Stimulated activated CD4-positive, alpha-beta T cell treated with anti-CD3 and anti-CD28 coated beads, Interleukin-15, amount 100 ng/mL, for 1 hour (primary cell): ENCODE results near the gene TMTC1.

Experiments
- DNase-seq, 2 donors: peaks; one replicate each; pipeline ENCODE4 v3.0.0-alpha.2; 2020; ENCODE audit warnings: low read depth in 1 of 2, low spot score in 1 of 2

The TMTC1 gene

DNA sequence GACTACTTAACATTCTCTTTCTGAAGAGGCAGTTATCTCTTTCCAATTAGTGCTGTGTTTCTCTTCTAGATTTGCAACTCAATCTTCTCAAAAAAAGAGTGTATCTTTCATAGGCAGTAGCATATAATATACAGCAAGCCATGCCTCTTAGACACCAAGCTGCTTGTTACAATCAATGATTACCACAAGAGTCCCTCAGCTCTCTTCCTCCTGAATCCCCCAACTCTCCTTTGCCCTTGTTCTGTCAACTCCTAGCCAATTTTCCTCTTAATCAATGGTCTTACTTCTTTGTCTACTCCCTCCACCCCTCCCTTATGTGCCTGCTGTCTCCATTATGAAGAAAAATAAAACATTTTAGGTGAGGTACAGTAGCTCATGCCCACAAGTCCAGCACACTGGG lies 2.6 kb downstream of the TMTC1 start:
- DNase-seq: no peak

DNA sequence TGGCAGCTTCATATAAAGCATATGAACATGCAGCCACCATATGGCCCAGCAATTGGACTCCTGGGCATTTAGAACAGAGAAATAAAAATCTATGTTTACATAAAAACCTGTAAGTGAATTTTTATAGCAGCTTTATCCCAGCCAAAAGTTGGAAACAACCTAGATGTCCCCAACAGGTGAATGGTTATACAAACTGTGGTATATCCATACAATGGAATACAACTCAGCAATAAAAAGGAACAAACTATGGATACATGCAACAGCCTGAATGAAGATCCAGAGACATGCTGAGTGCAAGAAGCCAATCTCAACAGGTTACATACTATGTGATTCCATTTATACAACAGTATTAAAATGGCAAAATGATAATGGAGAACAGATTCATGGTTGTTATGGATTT lies 3.7 kb downstream of the TMTC1 start:
- no peak for DNase-seq

DNA sequence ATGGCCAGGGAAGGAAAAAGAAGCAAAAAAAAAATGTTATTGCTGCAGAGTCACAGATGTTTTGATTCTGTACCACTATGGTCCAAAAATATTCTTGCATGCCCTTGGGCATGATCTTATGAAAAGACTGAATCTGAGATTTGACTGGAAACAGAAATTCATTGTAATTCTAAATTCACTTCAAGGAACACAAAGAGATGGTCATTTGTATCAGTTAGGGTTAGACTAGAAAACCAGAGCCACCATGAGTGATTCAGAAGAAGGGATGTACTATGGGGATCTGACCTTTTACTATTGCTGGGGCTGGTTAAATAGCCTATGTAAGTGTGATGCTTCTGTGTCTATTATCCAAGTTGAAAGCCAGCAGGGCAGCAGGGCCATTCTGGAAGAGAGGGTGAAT lies 5.2 kb downstream of the TMTC1 start:
- DNase-seq: no peak

DNA sequence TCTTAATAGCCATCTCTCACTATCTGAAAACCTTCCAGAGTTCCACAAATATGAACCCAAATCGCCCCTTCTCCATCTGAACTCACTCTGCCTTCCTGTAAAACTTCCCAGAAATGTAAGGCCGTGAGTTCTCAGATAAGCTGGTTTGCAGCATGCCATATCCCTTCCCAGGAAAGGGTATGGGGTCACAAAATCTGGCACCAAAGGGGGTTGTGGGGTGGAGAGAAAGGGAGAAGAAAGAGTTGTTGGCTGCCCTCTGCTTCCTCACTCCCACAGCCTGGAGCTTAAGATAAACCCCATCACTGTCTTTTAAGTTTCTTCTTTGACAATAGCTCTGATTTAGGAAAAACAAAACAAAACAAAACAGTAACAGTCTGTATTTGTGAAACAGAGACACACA lies 10.7 kb downstream of the TMTC1 start:
- DNase-seq: no peak

DNA sequence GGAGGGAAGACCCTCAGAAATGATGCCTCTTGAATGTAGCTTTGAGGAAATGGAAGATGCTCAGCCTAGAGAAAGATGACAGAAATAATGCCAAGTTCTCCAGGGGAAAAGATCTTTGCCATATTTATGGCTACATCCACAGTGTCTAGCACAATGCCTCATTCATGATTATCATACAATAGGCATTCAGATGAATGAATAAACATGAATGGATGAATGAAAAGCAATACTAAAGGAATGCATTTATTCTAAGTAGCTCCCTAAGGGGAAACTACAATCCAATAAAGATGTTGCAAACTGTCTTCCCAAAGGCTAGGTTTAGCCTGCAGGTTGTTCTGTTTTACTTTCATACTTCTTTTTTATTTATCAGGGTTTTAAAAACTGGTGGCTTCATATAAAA lies 12.0 kb downstream of the TMTC1 start:
- no peak for DNase-seq

DNA sequence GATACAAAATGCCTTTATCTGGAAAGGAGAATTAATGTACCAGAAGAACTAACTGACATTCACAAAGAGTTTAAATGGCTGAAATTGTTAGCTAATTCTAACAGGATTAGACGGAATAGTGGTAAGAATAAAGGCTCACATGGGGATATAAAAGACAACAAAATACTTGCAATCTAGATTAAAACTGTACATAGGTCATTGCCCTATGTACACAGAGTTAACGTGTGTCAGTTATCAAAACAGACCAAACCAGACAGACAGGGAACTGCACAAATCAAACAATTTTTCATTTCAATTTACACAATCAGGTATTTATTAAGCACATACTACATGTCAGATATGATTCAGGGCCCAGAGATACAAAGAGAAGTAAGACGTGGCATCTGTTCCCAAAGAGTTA lies 12.6 kb downstream of the TMTC1 start:
- DNase-seq: no peak

DNA sequence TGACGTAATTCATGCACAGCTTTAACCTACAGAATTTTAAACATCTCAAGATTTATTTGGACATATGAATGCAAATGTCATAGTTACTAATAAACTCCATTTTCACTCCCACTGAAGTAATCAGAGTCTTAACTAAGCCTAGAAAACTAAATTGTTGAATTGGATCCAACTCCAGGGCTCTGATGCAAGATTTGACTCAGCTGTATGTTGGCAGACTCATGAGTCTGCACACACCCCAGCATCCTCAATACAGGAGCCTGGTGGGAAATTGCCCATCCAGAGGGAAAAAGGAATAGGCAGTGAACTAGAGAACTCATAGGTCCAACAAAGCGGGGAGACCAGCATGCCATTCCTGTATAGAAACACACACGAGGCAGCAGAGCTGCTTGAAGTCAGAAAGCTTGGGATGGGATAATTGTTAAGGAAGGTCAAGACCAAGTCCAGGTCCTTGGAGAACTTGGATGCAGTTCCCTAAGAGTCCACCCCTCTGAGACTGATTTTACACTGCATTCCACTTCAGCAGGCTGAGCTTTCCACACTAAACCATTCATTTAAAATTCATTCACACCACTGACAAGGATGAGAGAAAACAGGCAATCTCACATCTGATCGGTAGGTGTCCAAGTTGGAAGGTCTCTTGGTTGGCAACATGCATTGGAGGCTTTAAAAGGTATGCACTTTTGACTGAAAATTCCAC lies 14.4 kb downstream of the TMTC1 start:
- no peak for DNase-seq

DNA sequence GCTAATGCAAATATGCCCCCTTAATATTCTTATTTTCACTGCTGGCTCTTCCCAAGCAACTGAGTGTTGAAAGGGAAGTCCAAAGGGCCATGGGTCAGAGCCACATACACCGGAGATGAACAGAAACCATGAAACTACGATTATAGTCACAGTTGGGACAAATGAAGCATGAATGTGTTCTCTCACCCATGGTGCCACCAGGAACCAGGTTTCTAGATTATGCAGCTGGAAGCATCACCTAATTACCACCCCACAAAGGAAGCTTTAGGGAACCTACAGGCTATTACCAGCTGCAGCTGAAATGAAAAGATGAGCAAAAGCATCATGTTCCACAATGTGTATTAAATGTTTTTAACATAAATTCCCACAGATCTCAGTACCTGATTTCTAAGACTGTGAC lies 15.4 kb downstream of the TMTC1 start:
- DNase-seq: no peak

DNA sequence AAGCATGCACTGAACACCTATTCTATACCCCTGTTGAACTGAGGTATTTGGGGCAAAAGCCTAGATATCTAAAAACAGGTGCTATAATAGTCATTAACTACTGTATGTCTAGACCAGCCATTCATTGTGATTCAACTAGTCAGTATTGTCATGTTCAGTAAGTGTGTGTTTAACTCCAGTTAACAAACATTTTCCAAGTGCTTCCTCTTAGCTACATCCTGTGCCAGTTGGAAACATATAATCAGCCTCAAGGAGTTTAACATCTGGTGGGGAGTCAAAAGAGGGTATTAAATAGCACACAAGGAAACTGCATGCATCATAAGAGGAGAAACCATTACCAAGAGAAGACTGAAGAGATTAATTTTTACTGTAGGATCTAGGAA lies 20.4 kb downstream of the TMTC1 start:
- DNase-seq: no peak

DNA sequence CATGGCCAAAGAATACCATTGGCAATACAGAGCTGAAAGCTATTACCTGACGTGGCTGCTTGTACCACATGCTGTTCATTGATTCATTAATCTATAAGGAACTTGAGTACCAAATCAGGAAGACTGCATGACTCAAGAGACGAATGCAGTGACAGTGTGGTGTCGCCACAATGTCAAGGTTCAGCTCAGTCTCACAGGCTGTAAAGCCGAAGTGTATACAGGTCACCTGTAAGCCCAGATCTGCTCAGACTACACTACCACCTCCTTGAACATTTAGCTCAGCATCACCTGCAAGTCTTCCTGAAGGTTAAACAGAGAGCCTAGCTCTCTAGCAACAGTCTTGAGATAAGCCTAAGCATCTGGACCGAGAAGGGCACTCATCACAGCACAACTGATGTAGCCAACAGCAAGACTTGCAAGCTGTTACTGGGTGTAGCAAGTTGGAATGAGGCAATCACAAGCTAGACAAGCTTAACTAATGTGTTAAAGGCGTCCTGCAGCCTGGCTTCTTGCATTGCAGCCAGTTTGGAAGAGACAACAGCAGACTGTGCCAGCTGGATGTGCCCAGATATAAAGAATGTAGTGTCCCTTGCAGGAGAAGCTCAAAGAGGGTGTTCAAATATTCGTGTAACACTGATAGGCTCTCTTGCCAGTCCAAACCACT lies 21.0 kb downstream of the TMTC1 start:
- DNase-seq: no peak

DNA sequence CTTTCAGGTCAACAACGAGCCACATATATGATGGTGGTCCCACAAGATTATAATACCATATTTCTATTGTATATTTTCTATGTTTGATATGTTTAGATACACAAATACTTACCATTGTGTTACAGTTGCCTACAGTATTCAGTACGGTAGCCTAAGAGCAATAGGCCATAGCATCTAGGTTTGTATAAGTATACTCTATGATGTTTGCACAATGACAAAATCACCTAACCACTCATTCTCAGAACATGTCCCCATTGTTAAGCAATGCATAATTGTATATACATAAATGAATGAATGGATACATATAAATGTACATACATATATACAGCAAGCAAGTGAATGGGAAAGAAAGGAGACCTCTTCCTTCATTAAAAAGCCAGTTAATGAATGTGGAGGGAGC lies 23.8 kb downstream of the TMTC1 start:
- no peak for DNase-seq

DNA sequence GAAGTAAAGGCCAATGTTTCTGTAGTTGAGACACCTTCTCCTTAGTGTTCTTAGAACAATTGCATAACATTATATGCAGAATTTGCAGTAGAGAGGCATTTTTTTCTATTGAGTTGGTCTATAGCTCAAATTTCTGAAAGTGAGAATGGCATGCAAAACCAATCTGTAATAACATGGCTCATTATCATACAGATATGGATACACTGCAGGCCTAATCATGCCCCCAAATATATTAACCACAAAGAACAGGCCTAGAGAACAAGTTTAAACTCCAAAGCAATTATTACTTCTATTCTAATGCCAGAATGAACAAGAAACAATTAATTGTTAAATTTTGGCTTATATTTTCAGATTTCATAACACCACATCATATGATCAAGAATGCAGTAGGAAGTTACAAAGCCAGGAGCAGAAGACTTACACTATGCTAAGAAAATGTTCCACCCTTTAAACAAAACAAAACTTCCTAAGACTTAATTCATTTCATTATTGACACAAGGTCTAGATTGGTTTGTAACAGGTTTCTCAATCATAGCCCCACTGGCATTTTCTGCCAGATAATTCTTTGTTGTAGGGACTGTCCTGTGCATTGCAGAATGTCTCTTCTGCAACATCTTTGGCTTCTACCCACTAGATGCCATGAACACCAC lies 26.9 kb downstream of the TMTC1 start:
- DNase-seq: no peak

DNA sequence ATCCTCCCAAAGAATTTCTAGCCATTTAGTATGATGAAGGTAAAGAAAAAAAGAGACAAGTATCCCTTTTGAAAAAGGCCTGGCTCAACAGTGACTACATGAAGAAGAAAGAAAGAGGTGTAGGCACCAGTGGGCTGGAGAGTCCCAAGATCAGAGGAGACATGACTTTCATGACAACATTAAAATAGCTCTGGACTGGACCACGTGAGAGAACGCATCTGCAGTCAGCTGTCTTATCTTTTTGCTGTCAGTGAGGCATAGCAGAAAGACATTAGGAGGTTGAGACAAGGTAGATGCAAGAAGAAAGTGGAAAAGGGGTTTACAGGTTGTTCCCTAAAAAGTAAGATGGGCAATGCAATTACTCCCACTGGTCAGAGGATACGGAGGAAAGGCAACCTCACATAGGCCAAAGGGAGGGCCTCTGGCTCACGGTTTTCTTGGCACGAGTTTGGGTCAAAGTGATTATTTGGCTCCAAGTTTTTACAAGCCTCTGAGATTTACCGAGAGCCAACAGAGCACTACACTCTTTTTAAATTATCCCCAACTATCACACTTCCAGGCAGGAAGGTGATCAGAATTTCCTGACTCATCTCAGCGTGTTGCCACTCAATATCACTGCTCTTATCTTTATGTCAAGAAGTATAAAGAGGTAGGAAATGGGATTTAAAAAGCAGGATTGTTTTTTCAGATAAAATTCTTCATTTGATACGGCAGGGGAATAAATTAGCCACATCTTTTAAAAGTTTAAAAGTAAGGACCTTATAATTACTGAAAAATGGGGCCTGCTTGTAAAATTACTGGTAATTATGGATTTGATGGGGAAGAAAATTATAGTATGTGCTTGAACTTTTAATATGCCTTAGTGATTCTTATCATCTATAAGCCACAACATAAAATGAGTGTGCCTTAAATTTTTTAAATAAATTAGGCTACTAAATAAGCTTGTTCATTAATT lies 29.2 kb downstream of the TMTC1 start:
- DNase-seq: no peak

DNA sequence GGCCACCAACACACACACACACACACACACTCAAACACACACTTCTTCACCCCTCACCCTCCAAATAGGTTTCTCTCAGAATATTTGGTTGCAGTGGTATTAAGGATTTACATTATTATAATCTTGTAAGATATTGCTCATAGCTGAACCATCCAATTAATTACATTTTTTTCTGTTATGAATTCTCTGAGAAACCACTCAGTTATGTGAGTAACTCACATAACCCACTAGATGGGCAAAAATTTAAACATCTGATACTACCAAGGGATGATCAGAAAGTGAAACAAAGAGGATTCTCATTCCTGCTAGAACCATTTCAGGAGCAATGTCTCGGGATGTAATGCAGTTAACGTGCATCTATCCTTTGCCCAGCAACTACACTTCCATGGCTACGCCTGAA lies 31.6 kb downstream of the TMTC1 start:
- no peak for DNase-seq

DNA sequence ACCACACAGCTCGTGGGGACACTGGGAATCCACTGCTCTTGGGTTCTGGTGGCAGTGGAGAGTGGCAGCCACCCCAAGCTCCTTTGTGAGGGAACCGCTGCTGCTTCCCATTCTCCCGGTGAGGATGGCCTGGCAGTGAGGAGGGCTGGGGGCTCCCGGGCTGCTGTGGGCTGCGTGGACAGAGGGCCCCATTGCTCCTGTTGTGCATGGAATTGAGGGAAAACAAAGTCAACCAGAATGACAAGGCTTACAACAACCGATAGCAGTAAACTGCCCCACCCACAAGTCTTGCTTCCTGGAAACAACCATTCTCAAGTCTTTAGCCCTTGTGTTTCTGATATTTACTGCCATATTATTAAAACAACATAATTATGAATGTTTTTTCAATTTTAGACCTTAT lies 32.1 kb downstream of the TMTC1 start:
- DNase-seq: no peak

DNA sequence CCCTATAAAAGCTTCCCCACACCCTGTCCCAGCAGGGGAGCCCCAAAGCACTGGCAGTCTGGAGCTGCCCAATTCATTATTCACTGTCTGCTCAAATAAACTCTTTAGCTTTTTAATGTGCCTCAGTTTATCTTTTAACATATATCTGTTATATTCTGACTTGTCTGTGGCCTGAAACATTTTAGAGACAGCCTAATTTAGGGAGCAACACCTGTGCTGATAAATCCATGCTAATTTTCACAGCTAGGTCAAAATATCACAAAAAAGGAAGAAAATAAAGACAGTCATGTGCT lies 32.9 kb downstream of the TMTC1 start:
- no peak for DNase-seq

DNA sequence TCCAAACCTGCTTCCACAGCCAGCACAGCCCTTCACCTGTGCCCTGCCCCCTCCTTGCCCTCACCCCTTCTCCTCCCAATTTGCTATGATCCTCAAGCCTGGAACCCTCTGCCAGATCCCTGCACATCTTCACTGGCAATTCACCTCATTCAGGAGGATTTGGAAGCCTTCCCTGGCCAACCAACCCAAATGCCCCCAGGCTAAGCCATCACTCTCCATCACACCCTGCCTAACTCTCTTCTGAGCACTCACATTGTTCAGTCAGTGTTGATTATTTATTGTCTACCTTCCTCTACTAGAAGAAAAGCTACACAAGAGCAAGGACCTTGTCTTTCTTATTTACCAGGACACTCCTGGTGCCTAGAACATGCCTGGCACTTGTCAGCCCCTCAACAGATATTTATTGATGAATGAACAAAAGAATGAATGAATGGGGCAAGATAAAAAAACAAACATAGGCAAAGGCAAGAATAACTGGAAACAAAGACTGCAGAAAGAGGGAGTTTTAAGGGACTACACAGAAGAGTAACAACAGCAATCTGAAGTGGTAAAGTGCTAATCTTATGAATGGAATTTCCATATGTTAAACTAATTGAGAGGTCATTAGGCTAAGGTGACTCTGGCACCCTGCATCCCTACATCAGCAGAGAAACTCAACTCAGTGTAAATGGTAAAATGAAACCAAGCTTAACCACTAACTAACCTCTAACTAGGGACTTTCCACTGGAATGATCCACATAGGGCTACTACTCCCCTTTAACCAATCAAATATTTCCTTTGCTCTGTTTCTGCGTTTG lies 33.4 kb downstream of the TMTC1 start:
- DNase-seq: no peak

DNA sequence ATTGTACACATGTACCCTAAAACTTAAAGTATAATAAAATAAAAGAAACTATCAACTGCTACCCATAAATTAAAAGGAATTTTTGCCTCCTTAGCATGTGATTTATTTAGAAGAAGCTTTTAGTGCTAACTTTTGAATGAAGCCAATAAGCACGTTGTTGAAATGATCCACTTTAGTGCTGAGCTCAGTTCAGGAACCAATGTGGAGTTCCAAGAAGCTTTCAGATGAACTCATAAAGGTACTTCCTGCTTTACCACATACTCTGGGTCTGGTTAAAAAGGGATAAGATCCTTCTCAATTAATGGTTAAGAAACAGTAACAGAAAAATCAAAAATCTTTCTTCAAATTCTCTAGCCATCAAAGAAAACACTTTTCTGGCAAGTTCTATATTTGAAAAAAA lies 39.4 kb downstream of the TMTC1 start:
- no peak for DNase-seq

DNA sequence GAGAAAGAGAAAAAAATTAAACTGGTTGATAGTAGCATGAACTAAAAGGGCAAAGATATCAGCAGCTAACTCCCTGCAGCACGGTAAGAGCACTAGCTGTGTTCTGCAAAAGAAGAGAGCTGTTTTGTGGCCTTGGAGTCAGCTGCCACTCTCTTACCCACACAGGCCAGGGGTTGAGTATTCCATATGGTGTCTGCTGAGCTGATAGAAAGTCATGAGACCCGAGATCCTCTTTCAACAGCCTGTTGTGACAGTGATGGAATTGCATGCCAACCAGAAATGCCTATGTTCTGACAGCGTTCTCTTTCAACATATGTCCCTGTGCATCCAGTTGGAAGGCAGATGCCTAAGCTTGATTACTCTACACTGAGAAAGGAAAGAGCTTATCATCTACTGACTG lies 39.9 kb downstream of the TMTC1 start:
- DNase-seq: no peak

DNA sequence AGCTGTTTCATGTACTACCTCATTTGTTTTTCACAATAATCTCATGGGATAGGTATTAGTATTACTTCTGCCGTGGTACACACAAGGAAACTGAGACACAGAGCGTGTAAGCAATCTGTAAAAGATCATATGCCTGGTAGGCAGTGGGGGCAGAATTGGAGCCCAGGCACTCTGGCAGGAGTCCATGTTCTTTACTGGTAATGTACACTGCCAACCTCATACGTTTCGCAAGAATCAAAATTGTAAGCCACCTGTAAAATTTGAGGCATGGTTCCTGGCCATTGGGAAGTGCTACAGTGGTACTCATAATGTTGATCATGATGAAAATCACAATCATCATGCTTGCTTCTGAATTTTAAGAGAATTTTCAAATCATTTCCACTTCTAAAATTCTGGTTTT lies 40.7 kb downstream of the TMTC1 start:
- no peak for DNase-seq

DNA sequence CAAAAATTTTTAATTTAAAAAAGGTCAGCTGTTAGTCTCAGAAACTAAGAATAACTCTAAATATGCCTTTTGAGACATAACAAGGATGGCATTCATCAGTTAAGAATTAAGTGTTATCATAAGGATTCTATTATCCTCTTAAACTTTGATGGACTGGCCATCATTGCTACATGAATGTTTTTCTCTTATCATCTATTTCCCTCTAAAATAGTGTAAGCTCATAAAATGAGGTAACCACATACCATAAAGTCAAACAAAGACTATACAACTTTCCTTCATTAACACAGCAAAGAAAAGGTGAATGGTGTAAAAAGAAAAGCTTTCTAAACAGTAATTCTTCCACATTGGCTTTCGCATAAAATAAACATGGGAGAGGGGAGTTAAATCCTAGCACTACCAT lies 41.1 kb downstream of the TMTC1 start:
- DNase-seq: no peak
